T47D (cell line): ENCODE data around the gene CUL7.

ENCODE experiments used
- DNase-seq, 2 experiments: peaks; one replicate each; pipeline versions ENCODE4 v3.0.0 to v3.0.0-alpha.2; 2011 to 2012; ENCODE audit warnings: low read depth in 1 of 2, low spot score in 1 of 2
- JUND ChIP-seq: IDR thresholded peaks from 2 replicates; pipeline ENCODE4 v1.6.1; 2012; ENCODE audit warnings: low read depth
- in situ Hi-C: cut with HindIII; loops from 2 replicates; pipeline ENCODE4 v1.10.0; 2016; ENCODE audit warnings: low sequenced_read_pairs, low pct_unique_long_range_greater_than_20kb

CUL7 gene

DNA sequence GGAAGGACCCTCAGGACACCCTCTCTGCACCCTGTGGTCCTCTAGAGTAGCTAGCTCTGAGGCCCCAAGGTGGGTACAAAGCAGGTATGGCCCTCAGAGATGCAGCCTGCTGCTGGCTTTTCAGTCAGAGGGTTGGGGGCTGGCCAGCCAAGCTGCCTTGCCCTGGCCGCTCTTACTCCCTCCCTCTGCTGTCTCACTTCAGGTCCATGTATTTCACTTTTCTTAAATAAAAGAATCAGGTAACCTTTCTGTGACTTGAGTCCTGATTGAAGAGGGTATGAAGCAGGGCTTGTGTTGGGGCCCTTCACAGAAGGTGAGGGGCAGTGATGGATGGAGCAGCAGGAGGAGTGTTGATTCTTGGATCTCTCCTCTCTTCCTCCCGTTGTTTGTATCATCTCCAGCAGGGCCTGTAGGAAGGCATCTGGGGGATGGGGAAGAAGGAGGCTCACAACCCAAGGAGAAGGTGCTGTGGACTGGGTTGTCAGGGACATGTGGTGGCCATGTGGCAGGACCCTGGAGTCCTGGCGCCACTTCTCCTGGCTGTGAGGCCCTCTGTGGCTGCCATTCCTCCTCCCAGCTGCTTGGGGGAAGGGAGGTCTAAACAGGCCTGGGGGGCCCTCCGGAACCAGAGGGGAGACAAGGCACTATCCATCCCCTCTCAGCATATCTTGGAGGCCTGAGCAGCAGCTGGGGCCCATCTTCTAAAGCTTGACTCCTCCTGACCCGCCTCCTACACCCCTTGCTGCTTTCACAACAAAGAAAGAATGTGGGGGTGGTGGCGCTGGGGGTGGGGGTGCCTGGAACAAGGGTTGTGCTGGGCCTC is 21.4 kb upstream of the CUL7 start:
- in situ Hi-C loops = no loop called here
- TF ChIP-seq JUND = no peak
- no peak for DNase-seq

DNA sequence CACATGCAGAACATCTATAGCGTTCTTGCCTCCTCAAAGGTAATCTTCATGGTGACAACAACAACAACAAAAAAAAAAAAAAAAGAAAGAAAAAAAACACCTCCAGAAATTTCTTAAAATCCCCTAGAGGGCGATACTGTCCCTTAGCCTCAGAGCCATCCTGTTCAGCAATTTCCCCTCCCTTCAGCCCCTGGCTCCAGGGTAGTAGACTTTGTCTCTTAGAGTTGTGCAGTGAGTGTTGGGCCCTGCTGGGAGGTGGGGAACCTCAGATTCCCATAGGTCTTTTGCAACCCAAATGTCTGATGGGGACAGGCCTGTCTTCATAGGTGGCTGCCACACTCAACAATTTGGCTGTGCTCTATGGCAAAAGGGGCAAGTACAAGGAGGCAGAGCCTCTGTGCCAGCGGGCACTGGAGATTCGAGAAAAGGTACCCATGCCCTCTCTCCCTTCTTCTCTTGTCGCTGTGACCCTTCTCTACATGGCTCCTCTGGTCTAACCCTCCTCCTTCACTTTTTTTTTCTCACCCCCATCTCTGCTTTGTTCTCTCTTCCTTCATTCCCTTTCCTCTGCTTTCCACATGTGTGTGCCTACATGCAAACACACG is 16.5 kb upstream of the CUL7 start:
- peak; percentile 66 to 75 for DNase-seq
- TF ChIP-seq JUND = no peak
- in situ Hi-C loops = no loop called here

DNA sequence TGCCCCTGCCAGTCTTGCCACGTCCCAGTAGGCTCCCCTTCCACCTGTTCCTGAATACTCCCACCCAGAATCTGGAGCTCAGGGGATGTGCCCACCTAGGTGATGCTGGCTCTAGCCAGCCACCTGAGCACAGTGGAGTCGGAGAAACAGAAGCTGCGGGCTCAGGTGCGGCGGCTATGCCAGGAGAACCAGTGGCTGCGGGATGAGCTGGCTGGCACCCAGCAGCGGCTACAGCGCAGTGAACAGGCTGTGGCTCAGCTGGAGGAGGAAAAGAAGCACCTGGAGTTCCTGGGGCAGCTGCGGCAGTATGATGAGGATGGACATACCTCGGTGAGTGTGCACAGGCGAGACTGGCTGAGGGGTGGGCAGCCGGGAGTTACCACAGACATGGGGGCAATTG is 9.2 kb upstream of the CUL7 start:
- TF ChIP-seq JUND = no peak
- in situ Hi-C loops = no loop called here
- DNase-seq = no peak

DNA sequence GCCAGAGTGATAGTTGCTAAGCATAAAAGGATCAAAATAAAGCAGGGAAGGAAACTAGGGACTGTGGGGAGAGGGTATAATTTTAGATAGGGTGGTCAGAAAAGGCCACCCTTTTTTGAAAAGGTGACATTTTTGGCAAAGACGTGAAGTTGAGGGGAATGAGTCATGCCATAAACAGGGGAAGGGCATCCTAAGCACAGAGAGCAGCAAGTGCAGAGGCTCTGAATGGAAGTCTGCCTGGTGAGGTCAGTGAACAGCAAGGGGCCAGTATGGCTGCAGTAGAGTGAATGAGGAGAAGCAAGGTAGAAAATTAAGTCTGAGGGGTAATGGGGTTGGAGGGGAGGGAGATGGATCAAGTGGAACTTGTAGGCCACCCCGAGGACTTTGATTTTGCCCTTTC is 8.2 kb upstream of the CUL7 start:
- in situ Hi-C loops = no loop called here
- no peak for DNase-seq
- no peak for TF ChIP-seq JUND

DNA sequence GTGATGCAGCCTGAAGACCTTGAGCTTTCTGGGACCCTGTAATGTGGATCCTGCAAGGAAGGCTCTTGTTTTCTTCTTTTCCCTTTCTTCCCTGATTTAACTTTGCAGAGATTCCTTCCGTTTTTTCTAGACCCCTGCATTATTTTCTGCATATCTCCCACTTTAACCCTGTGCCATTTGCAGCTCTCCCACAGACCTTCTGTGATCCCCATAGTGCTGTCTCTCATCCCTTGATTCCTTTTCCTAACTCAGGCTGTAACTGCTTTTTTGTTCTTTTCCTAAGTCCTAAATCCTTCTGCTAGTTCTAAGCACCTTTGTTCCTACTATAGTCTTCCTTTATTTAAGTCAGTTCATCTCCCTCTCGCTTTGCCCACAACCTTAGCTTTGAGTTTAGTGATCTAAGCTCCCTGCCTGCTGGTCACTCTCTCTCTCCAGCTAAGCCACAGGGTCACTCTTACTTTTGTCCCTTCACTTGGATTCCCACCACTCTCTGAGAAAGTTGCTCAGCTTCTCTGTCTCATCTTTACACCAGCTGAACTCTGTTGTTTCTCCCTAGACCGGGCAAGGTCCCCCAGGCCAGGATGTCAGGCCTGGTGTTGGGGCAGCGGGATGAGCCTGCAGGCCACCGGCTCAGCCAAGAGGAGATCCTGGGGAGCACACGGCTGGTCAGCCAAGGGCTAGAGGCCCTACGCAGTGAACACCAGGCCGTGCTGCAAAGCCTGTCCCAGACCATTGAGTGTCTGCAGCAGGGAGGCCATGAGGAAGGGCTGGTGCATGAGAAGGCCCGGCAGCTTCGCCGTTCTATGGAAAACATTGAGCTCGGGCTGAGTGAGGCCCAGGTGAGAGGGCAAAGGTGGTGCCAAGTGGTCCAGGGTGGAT is 7.3 kb upstream of the CUL7 start:
- in situ Hi-C loops = no loop called here
- no peak for TF ChIP-seq JUND
- DNase-seq = no peak

DNA sequence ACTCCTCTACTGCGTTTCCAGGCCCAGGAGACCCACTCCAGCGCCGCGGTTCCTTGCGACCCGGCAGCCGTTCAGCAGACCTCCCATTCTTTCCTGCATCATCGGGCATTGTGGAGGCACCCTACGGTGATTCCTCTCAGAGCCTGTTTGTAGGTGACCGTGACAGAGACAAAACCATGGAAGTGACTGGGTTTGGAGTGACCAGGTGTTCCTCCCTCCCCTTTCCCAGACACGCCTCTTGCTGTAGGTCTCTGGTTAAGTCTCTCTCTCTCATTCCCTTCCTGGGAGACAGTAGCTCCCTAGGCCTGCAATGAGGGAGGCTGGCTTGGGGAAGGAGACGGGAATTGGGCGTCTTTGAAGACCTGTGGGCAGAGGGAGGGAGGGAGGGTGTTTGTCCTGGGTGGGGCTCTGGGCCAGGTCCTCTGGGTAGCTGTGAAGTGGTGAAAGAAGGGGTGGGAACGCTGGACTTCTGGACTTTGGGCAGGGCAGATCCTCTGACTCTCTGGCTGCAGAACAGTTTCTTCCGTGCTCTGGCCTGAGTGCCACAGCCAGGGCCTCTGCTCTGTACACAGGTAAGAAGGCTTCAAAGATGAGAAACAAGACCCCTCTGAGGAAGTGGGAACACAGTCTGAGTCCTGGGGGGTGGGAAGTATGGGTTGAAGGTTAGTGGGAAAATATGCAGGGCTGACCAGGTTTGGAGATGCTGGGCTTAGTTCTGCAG is 6.5 kb upstream of the CUL7 start:
- TF ChIP-seq JUND = no peak
- DNase-seq = peak; percentile 72 to 81
- in situ Hi-C loops = no loop called here

DNA sequence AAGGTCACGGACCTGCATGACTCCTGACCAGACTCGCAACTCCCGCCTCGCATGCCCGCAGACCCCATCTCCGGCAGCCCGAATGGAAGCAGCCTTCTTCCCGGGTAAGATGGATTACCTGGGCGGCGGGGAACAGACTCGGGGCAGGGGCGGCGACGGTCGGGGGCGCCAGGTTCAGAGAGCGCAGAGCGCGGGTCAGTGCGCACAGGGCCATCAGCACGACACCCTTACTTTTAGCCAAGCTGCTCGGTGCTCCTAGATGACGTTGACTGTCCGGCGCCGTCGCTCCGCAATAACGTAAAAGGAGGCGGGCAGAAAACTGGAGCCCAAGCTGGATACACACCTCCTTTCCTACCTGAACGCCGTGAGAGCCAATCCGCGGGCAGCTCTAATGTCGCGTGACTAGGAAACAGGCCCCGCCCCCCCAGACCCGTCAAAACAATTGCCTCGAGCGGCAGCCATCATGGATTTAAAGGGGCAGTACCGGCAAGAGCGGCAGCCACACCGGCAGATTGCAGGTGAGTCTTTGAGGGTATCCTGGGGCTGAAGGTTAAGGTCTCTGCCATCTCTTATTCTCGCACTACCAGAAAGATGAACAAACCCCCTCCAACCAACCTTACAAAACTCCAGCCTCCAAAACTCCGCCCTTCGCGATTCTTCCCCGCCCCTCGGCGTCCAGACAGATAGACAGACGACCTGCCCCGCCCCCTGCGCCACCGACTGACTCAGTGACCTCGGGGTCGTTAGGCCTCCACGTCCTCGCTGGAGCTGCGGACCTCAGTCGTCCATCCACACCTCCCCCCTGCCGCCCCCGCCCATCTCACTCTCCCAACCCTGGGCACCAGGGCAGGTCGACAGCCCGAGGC is 5.8 kb upstream of the CUL7 start, which contains the start of the genes KLC4 and MRPL2:
KLC4 (plus strand) TSS at position 464 of the 866 bp plus-strand sequence. CDS start 1,705 bp downstream, outside the sequence.
MRPL2 (minus strand) TSS at position 267 of the 866 bp plus-strand sequence; CDS start at position 214, 53 bp downstream.
- in situ Hi-C loops = no loop called here
- no peak for TF ChIP-seq JUND
- peak; percentile 99 for DNase-seq

DNA sequence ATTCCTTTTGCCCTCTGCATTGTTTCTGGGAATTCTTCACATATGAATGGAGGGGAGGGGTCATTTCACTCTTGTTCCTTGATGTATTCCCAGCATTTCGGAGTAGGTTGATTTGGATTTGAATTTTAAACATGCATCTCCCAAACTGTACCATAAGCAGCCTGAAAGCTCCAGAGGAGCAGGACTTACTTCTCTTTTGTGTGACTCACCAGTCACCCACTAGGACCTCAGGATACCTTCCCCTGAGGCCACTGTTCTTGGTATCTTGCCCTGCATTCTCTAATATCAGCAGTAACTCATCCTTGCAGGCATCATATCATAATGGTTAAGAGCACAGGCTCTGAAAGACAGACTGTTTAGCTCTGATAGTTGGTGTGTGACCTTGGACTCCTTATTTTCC is 4.9 kb upstream of the CUL7 start:
- in situ Hi-C loops = no loop called here
- no peak for DNase-seq
- no peak for TF ChIP-seq JUND

DNA sequence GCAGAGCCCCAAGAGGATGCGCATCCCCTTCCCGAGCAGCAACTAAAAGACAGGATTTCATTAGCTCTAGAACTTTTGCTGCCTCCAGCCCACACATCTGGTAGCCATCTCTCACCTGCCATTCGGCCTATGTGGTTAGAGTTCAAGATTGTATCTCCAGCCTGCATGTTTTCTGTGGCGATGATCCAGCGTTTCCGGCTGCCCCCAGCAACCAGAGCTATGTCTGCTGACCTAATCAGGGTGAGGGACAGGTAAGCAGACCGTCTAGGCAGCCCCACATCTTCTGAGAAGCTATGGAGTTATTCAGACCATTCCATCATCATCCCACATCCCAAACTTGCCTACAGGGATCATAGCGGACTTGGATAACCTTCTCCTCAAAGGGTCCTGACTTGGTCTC is 2.3 kb upstream of the CUL7 start:
- DNase-seq = no peak
- in situ Hi-C loops = no loop called here
- no peak for TF ChIP-seq JUND

DNA sequence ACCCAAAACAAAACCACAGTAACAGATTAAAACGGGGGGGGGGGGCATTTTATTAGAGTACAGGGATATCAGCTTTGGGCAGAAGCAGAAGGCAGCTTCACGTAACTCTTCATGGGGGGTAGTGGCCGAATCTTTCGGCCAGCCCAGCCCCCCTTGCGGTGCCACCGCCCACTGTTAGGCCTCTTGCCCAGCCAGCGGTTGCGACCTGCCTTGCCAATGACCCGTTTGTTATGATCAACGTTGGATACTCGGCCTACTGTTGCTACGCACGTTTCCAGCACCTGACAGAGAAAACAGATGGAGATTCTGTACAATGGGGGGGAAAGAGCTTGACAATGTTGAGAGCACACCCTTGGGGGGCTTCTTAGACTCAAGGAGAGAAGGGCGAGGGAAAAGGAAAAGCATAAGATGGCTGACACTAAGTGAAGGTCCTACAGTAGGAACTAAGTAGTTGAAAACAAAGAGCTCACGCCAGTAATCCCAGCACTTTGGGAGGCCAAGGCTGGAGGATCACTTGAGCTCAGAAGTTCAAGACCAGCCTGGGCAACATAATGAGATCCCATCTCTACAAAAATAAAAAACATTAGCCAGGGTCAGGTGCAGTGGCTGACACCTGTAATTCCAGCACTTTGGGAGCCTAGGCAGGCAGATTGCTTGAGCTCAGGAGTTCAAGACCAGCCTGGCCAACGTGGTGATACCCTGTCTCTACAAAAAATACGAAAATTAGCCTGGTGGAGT is 724 bp upstream of the CUL7 start:
- no peak for DNase-seq
- in situ Hi-C loops = no loop called here
- no peak for TF ChIP-seq JUND
